Kidney (tissue), 14 donors: Measurements from ENCODE around the gene VPS37D. TPM values are rescaled to one million over a fixed set of nuclear protein-coding genes. Genes with fewer than 3 reads are reported as not detected.
"Not testable (repeated sequence)": the region's sequence is repeated elsewhere in the genome, so short reads cannot be mapped to it uniquely, and the experiment has no call there.

Experiments used
- DNase-seq, 5 donors: peaks; one replicate each; pipeline ENCODE4 v3.0.0-alpha.2; 2013 to 2020
- FAIRE-seq: peaks from 2 replicates; lab custom pipeline; 2012; peaks lifted over from hg19 to GRCh38; lab: Jason Lieb, UNC
- H3K27ac ChIP-seq, 2 donors: one replicate each; pipeline ENCODE4 v1.7.0; 2013; ENCODE audit warnings: low read depth in 2 of 2, low read length in 2 of 2, inconsistent platforms in 1 of 2
- H3K27me3 ChIP-seq: one replicate; pipeline ENCODE4 v1.7.1; 2013; ENCODE audit warnings: low read length, inconsistent platforms; ENCODE audit not compliant: control insufficient read depth, insufficient read depth
- H3K36me3 ChIP-seq, 3 donors: one replicate each; pipeline versions ENCODE4 v1.7.0 to v1.7.1; 2013; ENCODE audit warnings: low read length in 3 of 3, control low read depth in 1 of 3, inconsistent platforms in 1 of 3; ENCODE audit not compliant: insufficient read depth in 3 of 3, control insufficient read depth in 2 of 3
- H3K4me1 ChIP-seq, 3 donors: one replicate each; pipeline versions ENCODE4 v1.7.0 to v1.7.1; 2013; ENCODE audit warnings: low read length in 3 of 3, inconsistent platforms in 1 of 3, low read depth in 1 of 3; ENCODE audit not compliant: control insufficient read depth in 2 of 3, insufficient read depth in 2 of 3
- H3K4me3 ChIP-seq, 3 donors: one replicate each; pipeline versions ENCODE4 v1.7.0 to v1.8.1; 2013; ENCODE audit warnings: low read length in 3 of 3, control low read depth in 1 of 3, inconsistent platforms in 1 of 3
- H3K9ac ChIP-seq, 3 donors: one replicate each; pipeline versions ENCODE4 v1.7.0 to v1.7.1; 2013; ENCODE audit warnings: low read length in 3 of 3, control low read depth in 1 of 3, inconsistent platforms in 1 of 3
- H3K9me3 ChIP-seq, 3 donors: one replicate each; pipeline versions ENCODE4 v1.7.0 to v1.7.1; 2013; ENCODE audit warnings: low read length in 3 of 3, control low read depth in 1 of 3, inconsistent platforms in 1 of 3; ENCODE audit not compliant: control insufficient read depth in 2 of 3, insufficient read depth in 1 of 3
- CTCF ChIP-seq: IDR thresholded peaks from 3 replicates; pipeline ENCODE4 v1.5.1; 2012; ENCODE audit warnings: mild to moderate bottlenecking, moderate library complexity, borderline replicate concordance; ENCODE audit not compliant: insufficient read depth; ENCODE audit errors: extremely low read depth
- intact Hi-C: fragments of 100-400 bp; cut with DNase I; formaldehyde crosslinking; loops from one replicate; pipeline ENCODE4 v1.11.1; 2022
- polyA plus RNA-seq: library from polyadenylated mRNA; stranded (reverse); fragments of 350-450 nt; fragmentation: Illumina TruSeq; extraction: RNeasy Lipid Tissue Mini Kit (QIAGEN cat#74804); gene quantifications from one replicate; pipeline ENCODE4 v1.2.3, GENCODE V29; 2014; ENCODE audit warnings: low read depth, low replicate concordance; ENCODE audit not compliant: insufficient read depth
- total RNA-seq: library from RNA; stranded (reverse); fragmentation: NEBNext Ultra II Directional; extraction: Animal tissue kit (Norgen Biotek cat#: 25700); gene quantifications from one replicate; pipeline ENCODE4 v1.2.1, GENCODE V29; 2021
- donor health status: control.
- donor health status: control.
- donor health status: control.
- donor health status: control.
- donor health status: control.
- donor health status: DM: yes; HTN: yes; CAD: no.
- donor health status: Normal renal cell carcinoma (clear cell type).

VPS37D gene
- total and polyA plus RNA-seq, 2 donors from 2014 or later: 13.2 to 19.3 TPM

DNA sequence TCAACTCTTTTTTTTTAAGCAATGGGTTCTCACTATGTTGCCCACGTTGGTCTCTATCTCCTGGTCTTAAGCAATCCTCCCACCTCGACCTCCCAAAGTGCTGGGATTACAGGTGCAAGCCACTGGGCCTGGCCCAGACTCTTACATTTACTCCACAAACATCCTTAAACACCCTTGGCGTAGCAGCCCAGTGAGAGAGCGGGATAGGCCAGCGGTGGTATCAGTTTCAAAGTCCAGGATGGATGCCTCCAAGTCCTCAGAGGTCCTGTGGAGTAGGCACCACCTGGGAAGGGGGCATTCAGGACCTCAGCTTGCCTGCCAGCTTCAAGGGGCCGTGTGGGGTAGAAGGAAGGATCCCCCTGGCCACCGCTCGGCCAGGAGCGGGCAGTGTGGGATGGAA, 18.1 kb upstream of the VPS37D start:
- intact Hi-C loops: no loop called here
- Histone ChIP-seq H3K9me3 (no peaks in the 10 kb centered on the region), H3K4me1 (peaks cover 0 to 2% (median 0%) of the 10 kb centered on the region in 3 donors), H3K9ac (no peak overlapping the region), H3K27me3 (peaks cover 2% of the 10 kb centered on the region), H3K4me3 (no peak overlapping the region), H3K27ac (no peak overlapping the region), H3K36me3 (no peaks in the 10 kb centered on the region)
- no peak for TF ChIP-seq CTCF
- FAIRE-seq (no peak), DNase-seq (no peak)

- FAIRE-seq: no peak
- H3K27me3 ChIP-seq: peaks cover 2% of the 10 kb centered on the region
- DNase-seq: peak in 1 of 5 donors; percentile 25
- TF ChIP-seq CTCF: no peak
- H3K9me3 ChIP-seq: no peaks in the 10 kb centered on the region
- H3K9ac ChIP-seq: no peak overlapping the region
- H3K4me1 ChIP-seq: peaks cover 0 to 2% (median 0%) of the 10 kb centered on the region in 3 donors
- no peak overlapping the region for H3K27ac ChIP-seq
- no peak overlapping the region for H3K4me3 ChIP-seq
- no peaks in the 10 kb centered on the region for H3K36me3 ChIP-seq
- intact Hi-C loops: no loop called here
Observed at GRCh38 chr7:73650524-73650923, 17.1 kb upstream of the VPS37D start.

DNA sequence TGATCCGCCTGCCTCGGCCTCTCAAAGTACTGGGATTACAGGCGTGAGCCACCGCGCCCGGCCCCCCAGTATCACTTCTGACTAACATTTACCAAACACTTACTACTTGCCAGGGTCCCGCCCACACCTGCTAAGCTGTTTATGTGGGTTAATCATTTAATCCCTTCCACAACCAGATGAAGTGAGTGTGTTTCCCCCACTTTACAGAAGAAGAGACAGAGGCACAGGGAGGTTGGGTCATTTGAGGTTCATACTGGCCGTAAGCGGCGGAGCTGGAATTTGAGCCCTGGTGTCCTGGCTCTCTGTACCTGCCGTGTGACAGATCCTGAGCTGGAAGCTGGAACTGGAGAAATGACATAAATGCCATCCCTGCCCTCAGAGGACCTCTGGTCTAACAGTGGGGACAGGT, 15.1 kb upstream of the VPS37D start:
- FAIRE-seq (no peak), DNase-seq (no peak)
- Histone ChIP-seq H3K9ac (no peak overlapping the region), H3K4me3 (no peak overlapping the region), H3K36me3 (no peaks in the 10 kb centered on the region), H3K4me1 (peaks cover 0 to 2% (median 0%) of the 10 kb centered on the region in 3 donors), H3K9me3 (no peaks in the 10 kb centered on the region), H3K27ac (no peak overlapping the region), H3K27me3 (peaks cover 2% of the 10 kb centered on the region)
- intact Hi-C loops: no loop called here
- TF ChIP-seq CTCF: no peak

DNA sequence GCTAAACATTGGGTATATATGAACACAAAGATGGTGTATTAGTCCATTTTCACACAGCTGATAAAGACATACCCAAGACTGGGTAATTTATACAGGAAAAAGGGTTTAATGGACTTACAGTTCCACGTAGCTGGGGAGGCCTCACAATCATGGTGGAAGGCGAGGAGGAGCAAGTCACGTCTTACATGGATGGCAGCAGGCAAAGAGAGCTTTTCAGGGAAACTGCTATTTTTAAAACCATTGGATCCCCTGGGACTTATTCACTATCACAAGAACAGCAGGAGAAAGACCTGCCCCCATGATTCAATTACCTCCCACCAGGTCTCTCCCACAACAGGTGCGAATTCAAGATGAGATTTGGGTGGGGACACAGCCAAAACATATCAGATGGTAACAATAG, 12.3 kb upstream of the VPS37D start:
- H3K36me3 ChIP-seq, H3K4me1 ChIP-seq, H3K9ac ChIP-seq, H3K27me3 ChIP-seq, H3K27ac ChIP-seq, H3K9me3 ChIP-seq, H3K4me3 ChIP-seq, intact Hi-C loops, DNase-seq, FAIRE-seq: not testable (repeated sequence)
